Suprapubic skin (tissue), 4 donors: Measurements from ENCODE around the gene SUGP1. TPM values are rescaled to one million over a fixed set of nuclear protein-coding genes. Genes with fewer than 3 reads are reported as not detected.

ENCODE experiments used
- DNase-seq, 2 donors: peaks; one replicate each; pipeline ENCODE4 v3.0.0-alpha.2; 2019; ENCODE audit warnings: low spot score in 2 of 2
- H3K27ac ChIP-seq: fragments of 200-600 bp; sonication (generic); one replicate; pipeline ENCODE4 v1.5.1; 2019
- H3K27me3 ChIP-seq: fragments of 200-600 bp; sonication (generic); one replicate; pipeline ENCODE4 v1.5.1; 2019
- H3K36me3 ChIP-seq: fragments of 200-600 bp; sonication (generic); one replicate; pipeline ENCODE4 v1.5.1; 2019
- H3K4me1 ChIP-seq: fragments of 200-600 bp; sonication (generic); one replicate; pipeline ENCODE4 v1.5.1; 2019
- H3K4me3 ChIP-seq: fragments of 200-600 bp; sonication (generic); one replicate; pipeline ENCODE4 v1.5.1; 2019; ENCODE audit warnings: mild to moderate bottlenecking
- H3K9me3 ChIP-seq: fragments of 200-600 bp; sonication (generic); one replicate; pipeline ENCODE4 v1.5.1; 2019
- CTCF ChIP-seq, 2 donors: fragments of 200-600 bp in 1 of 2; fragments of 450-650 bp in 1 of 2; sonication (generic) in 1 of 2; IDR thresholded peaks; one replicate each; pipeline ENCODE4 v1.5.1; 2016 to 2019; ENCODE audit warnings: antibody characterized with exemption in 2 of 2, mild to moderate bottlenecking in 1 of 2, moderate library complexity in 1 of 2
- EP300 ChIP-seq: sonication (generic); formaldehyde crosslinking; IDR thresholded peaks from one replicate; pipeline ENCODE4 v1.6.1; 2017; ENCODE audit warnings: antibody characterized with exemption
- POLR2A ChIP-seq, 2 donors: fragments of 450-650 bp; IDR thresholded peaks; one replicate each; pipeline ENCODE4 v1.6.1; 2017; ENCODE audit warnings: antibody characterized with exemption in 2 of 2, mild to moderate bottlenecking in 2 of 2, moderate library complexity in 2 of 2
- POLR2AphosphoS5 ChIP-seq, 3 donors: sonication (generic); formaldehyde crosslinking; IDR thresholded peaks; one replicate each; pipeline ENCODE4 v1.6.1; 2017; ENCODE audit warnings: antibody characterized with exemption in 3 of 3
- WGBS: methylation state at CpG from one replicate; pipeline ENCODE4 v1.1.5; 2018; 5-methylcytosine and 5-hydroxymethylcytosine counted together
- total RNA-seq, 4 donors: library from RNA; depleted of rRNA; stranded (reverse); fragments of >200 nt; gene quantifications; one replicate each; pipeline ENCODE4 v1.1.0, GENCODE V29; 2016

SUGP1 gene
- total RNA-seq, 4 donors from 2014 or later: 23.1 to 64.8 (median 31.3) TPM

GRCh38 chr19:19297759-19298158 is 22.6 kb downstream of the SUGP1 start:
- no peak for DNase-seq
- TF ChIP-seq EP300: no peak
- no peak for TF ChIP-seq POLR2A (IDR thresholded peaks at IDR 0.05)
- no peak for TF ChIP-seq POLR2AphosphoS5 (IDR thresholded peaks at IDR 0.05)
- TF ChIP-seq CTCF (IDR thresholded peaks at IDR 0.05): no peak
- Histone ChIP-seq H3K27ac (no peak overlapping the region), H3K27me3 (no peaks in the 10 kb centered on the region), H3K9me3 (no peaks in the 10 kb centered on the region), H3K4me1 (no peaks in the 10 kb centered on the region), H3K36me3 (peaks cover 77% of the 10 kb centered on the region), H3K4me3 (no peak overlapping the region)
- 71% methylated on average over 1 of the region's 9 CpGs for WGBS

- 93% methylated on average over 18 of the region's 19 CpGs for WGBS
- Histone ChIP-seq H3K27ac (no peak overlapping the region), H3K9me3 (no peaks in the 10 kb centered on the region), H3K36me3 (peaks cover 77% of the 10 kb centered on the region), H3K4me1 (no peaks in the 10 kb centered on the region), H3K4me3 (no peak overlapping the region), H3K27me3 (no peaks in the 10 kb centered on the region)
- no peak for DNase-seq
- TF ChIP-seq EP300 (no peak), POLR2AphosphoS5 (IDR thresholded peaks at IDR 0.05) (no peak), POLR2A (IDR thresholded peaks at IDR 0.05) (no peak), CTCF (IDR thresholded peaks at IDR 0.05) (no peak)
Observed at GRCh38 chr19:19296953-19297689, 23.2 kb downstream of the SUGP1 start.

- no peak overlapping the region for H3K27ac ChIP-seq
- DNase-seq: no peak
- no peaks in the 10 kb centered on the region for H3K9me3 ChIP-seq
- peaks cover 72% of the 10 kb centered on the region for H3K36me3 ChIP-seq
- 89% methylated on average over 4 of the region's 4 CpGs for WGBS
- H3K4me1 ChIP-seq: no peaks in the 10 kb centered on the region
- H3K4me3 ChIP-seq: no peak overlapping the region
- TF ChIP-seq CTCF (IDR thresholded peaks at IDR 0.05): no peak
- H3K27me3 ChIP-seq: no peaks in the 10 kb centered on the region
Observed at GRCh38 chr19:19294914-19295313, 25.4 kb downstream of the SUGP1 start.

- TF ChIP-seq POLR2AphosphoS5 (IDR thresholded peaks at IDR 0.05) (no peak), POLR2A (IDR thresholded peaks at IDR 0.05) (no peak), EP300 (no peak)
- peaks cover 75% of the 10 kb centered on the region for H3K36me3 ChIP-seq
- WGBS: 91% methylated on average over 5 of the region's 5 CpGs
- H3K27me3 ChIP-seq: no peaks in the 10 kb centered on the region
- no peaks in the 10 kb centered on the region for H3K9me3 ChIP-seq
- DNase-seq: no peak
- H3K4me1 ChIP-seq: no peaks in the 10 kb centered on the region
- H3K4me3 ChIP-seq: no peak overlapping the region
- H3K27ac ChIP-seq: no peak overlapping the region
Observed at GRCh38 chr19:19292607-19293006, 27.7 kb downstream of the SUGP1 start.

- no peak overlapping the region for H3K27ac ChIP-seq
- 97% methylated on average over 10 of the region's 10 CpGs for WGBS
- H3K4me3 ChIP-seq: no peak overlapping the region
- H3K4me1 ChIP-seq: no peaks in the 10 kb centered on the region
- H3K9me3 ChIP-seq: no peaks in the 10 kb centered on the region
- DNase-seq: no peak
- H3K27me3 ChIP-seq: no peaks in the 10 kb centered on the region
- H3K36me3 ChIP-seq: peaks cover 86% of the 10 kb centered on the region
- TF ChIP-seq POLR2AphosphoS5 (IDR thresholded peaks at IDR 0.05) (no peak), POLR2A (IDR thresholded peaks at IDR 0.05) (no peak), EP300 (no peak), CTCF (IDR thresholded peaks at IDR 0.05) (no peak)
Observed at GRCh38 chr19:19285686-19286085, 34.6 kb downstream of the SUGP1 start.

- no peak overlapping the region for H3K27ac ChIP-seq
- peaks cover 93% of the 10 kb centered on the region for H3K36me3 ChIP-seq
- WGBS: 87% methylated on average over 6 of the region's 16 CpGs
- H3K4me1 ChIP-seq: no peaks in the 10 kb centered on the region
- H3K9me3 ChIP-seq: no peaks in the 10 kb centered on the region
- no peaks in the 10 kb centered on the region for H3K27me3 ChIP-seq
- H3K4me3 ChIP-seq: no peak overlapping the region
- TF ChIP-seq EP300: no peak
- TF ChIP-seq POLR2A (IDR thresholded peaks at IDR 0.05): no peak
- TF ChIP-seq POLR2AphosphoS5 (IDR thresholded peaks at IDR 0.05): no peak
- TF ChIP-seq CTCF (IDR thresholded peaks at IDR 0.05): no peak
- no peak for DNase-seq
Observed at GRCh38 chr19:19280561-19280960, 39.7 kb downstream of the SUGP1 start.
